ENCODE measurements around the gene LGALS14. TPM values are rescaled to one million over a fixed set of nuclear protein-coding genes. Genes with fewer than 3 reads are reported as not detected.
"Not testable (repeated sequence)": the region's sequence is repeated elsewhere in the genome, so short reads cannot be mapped to it uniquely, and the experiment has no call there.

Gene LGALS14
- polyA plus RNA-seq, 12 donors, result 0.33 to 1.1 (median 0.49) TPM; not detected in 5

- no peak for DNase-seq
Measured at GRCh38 chr19:39692822-39693221, 11.5 kb upstream of the LGALS14 start.

DNA sequence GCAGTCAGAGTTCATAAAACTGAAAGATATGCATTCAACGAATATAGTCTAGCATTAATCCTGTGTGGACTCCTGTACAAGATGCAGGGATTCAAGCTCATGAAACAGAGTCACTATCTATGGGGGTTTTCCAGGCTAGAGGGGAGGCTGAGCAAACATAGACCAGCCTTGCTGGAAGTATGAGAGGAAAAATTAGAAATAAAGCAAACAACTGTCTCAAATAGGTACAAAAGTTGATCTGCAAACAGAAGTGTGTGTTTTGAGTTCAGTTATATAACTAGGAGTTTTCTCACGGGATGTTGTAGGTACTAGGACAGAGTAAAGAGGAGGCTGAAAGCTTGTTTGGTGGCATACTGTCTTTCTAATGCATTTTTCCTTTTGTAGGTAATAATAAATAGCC is 8.5 kb upstream of the LGALS14 start:
- no peak for DNase-seq

DNA sequence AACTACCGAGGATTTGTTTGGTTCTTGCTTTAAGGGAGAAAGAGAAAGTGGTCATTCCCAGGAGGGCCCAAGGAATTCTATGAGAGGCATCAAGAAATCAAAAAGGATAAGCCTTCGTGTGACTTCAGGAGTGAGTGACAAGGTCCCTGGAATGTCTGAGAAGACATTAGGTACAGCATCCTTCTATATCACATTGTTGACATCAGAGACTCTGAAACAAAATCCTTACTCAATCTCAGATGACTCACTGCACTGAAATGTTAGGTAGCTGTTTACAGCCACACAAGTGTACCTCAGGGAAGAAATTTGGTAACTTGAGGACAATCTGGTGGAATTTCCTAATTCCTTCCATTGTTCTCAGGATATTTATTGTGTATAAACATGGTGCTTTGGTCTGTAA is 7.9 kb upstream of the LGALS14 start:
- no peak for DNase-seq

DNA sequence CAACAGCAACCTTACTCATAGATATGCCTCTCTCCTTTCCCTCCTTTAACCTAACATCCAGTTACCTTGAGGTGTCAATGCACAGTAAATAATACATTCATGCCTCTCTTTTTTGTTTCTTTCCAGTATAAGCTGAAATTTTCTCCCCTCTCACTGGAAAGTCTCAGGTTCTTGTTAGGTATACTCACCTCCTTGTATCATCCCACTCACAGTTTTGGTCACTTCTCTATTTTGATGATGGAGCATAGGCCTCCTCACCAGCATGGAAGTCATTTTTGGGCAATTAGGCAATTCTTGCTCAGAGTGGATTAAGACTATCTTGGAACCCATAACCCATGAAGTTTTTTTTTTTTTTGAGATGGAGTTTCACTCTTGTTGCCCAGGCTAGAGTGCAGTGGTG is 5.7 kb upstream of the LGALS14 start:
- no peak for DNase-seq

- no peak for DNase-seq
Measured at GRCh38 chr19:39701291-39701690, 3.0 kb upstream of the LGALS14 start.

DNA sequence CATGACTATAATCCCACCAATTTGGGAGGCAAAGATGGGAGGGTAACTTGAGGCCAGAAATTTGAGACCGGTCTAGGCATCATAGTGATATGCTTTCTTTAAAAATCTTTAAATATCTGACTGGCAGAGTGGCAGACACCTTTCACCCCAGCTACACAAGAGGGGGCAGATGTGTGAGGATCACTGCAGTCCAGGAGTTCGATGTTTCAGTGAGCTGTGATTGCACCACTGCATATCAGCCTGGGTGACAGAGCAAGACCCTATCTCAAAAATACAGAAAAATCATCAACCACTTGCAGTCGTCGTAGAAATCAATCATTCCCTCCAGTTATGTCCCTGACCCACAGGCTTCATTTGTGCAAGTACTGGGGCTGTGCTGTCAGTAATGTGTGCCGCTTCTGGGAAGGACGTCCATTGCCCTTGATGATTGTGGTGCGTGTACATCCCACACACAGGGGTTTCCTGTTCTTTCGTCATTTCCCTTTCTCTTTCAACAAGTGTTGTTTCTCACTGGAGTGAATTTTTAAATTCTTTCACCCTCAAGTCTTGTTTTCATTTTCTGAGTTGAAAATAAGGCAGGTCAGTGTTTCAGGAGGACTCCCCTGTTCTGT is 1.4 kb downstream of the LGALS14 start:
- no peak for DNase-seq

- no peak for DNase-seq
Measured at GRCh38 chr19:39708594-39708993, 4.3 kb downstream of the LGALS14 start.

GRCh38 chr19:39709026-39709872 is 5.0 kb downstream of the LGALS14 start:
- no peak for DNase-seq

DNA sequence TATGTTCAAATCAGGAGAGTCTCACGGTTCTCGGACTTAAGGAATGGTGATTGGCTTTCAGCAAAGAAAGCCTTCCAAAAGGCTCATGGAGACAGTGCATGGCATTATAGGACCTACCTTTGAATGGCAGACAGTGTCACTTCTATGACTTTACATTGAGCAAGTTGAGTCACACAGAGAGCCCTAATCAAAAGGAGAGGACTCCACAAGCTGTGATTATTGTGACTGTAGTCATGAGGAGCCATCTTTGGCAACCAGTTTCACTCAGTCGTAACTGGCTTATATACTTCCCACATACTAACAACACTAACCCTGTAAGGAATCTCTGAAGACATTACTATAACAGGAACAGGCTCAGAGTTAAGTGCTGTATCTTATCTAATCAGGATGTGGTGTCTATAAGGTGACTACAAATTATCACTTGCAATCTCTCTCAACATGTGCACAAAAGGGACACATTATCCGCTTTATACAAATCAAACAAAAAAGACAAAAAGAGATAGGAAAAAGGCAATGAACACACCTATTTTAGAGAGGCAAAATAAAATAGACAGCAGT is 6.1 kb downstream of the LGALS14 start:
- no peak for DNase-seq

GRCh38 chr19:39720144-39720543 is 15.9 kb downstream of the LGALS14 start:
- not testable (repeated sequence) for DNase-seq

DNA sequence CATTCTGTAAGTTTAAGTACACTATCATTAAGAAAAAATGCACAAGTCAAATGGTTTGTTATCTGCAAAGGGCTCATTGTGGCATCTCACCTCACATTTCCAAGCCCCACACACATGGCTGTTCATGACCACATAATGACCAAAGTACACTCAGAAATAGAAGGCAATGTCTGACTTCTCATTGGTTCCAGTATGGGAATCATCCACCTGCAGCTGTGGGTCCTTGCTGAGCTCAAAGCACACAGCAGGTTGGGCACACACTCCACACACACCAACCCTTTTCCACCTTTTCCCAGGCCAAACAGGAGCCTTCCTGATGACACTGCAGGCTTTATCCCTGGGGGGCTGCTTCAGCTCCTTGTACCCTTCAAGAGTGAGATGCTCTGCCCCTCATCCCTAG is 21.7 kb downstream of the LGALS14 start:
- DNase-seq, result no peak

GRCh38 chr19:39727070-39727800 is 23.0 kb downstream of the LGALS14 start:
- no peak for DNase-seq

DNA sequence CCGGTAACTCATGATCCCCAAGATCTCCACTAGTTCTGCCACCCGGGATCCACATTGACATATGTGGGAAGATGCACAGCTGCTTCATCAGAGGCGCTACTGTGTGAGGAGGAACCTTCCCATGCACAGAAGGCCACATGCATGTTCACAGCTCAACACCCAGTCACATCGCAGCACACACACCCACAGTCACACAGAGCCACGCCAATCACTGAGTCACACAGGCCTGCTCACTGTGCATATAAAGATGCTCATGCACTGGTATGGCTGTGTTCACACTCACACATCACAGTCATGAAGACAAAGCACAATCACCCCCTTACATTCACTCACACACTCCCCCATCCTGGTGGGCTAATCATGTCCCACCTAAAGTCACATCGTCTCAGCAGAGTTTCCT is 23.8 kb downstream of the LGALS14 start:
- DNase-seq, result no peak

DNA sequence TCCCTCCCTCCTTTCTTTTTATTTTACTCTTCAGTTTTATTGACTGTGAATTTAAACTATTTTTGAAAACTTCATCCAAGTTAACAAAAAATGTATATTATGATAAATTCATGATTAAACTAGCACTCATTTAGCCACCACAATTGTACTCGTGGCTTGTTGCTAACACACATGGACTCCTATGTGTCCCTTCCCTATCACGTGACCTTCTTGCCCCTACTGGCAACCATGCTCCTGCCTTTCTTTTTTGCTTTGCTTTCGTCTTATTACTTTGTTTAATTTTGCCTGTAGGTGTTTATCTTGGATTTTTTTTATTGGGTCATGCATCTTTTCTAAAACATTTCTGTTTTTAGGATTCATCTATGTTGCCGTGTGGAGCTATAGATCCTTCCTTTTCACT is 25.3 kb downstream of the LGALS14 start:
- no peak for DNase-seq

DNA sequence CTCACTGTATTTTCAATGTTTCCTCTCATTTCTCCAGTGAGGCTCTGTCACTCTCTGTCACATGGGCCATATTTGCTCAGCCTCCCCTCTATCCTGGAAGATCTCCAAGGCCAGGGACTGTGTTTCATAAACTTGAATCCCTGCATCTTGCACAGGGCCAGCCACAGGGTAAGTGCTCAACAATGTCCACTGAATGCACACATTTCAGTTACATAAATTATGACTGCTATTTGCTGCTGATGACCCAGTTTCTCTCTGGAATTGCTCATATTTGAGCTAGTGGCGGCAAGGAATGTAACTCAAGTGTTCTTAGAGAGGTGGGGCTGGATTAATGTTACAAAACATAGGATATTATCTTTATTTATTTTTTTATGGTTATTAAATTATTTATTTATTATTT is 27.4 kb downstream of the LGALS14 start:
- no peak for DNase-seq

DNA sequence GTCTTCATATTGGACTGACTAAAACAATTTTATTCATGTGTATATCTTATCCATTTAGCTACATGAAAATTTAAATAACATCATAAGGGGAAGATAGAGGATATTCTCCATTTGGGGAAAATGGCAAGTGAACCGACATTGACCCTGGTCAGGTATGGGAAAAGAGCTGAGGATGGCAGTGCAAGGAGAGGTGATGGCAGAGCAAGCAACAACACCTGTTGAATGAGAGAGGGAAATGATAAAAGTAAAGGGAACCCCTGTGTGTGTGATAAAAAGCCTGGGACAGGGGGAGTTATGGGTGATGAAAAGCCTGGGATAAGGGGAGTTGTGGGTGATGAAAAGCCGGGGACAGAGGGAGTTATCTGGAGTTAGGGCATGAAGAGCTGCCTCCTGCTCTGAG is 29.6 kb downstream of the LGALS14 start:
- DNase-seq, result no peak

GRCh38 chr19:39735688-39736087 is 31.4 kb downstream of the LGALS14 start:
- no peak for DNase-seq

GRCh38 chr19:39736088-39736487 is 31.8 kb downstream of the LGALS14 start:
- DNase-seq, result no peak

- DNase-seq, result no peak
Measured at GRCh38 chr19:39737351-39737750, 33.1 kb downstream of the LGALS14 start.

DNA sequence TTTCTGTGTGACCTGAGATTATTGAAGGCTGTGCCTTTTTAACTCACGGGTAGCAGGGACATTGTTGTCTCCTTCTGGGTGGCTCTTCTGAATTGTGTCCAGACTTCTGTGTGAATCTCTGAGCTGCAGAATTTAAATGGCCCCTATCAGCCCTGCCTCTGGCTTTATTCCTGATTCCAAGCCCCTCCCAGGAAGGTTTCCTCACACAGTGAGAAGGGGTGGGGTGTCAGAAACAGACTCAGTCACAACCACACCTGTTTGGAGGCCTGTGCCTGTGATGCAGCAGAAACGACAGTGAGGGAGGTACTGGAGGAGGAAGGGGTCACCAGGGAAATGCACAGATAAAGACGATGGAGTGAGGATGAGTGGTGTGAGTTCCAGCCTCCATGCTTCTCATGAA is 33.6 kb downstream of the LGALS14 start, which contains the start of gene CLC:
CLC (minus strand) TSS at position 139 of the 400 bp plus-strand sequence; CDS start at position 62, 77 bp downstream.
- no peak for DNase-seq

GRCh38 chr19:39738814-39739213 is 34.5 kb downstream of the LGALS14 start:
- no peak for DNase-seq

DNA sequence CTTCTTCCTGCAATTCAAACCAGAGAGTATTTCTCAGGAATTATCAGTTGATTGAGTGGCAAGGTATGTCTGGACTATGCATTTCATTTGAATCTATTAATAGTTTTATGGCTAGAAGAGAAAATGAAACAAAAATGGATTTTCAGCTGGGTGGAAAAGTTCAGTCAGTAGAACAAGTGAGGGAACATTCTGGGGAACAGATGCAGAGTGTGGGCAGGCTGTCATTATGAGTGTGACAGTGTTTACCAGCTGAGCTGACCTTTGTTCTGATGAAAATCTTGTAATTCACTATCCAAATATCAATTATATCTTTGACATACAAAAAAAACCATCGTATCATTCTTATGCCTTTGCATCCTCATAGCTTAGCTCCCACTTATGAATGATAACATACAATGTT is 36.1 kb downstream of the LGALS14 start:
- no peak for DNase-seq
